Loucy (cell line): ENCODE measurements around the gene SYNJ2.

Experiments
- H2AFZ ChIP-seq: fragments of 200-600 bp; sonication (generic); 2 replicates; pipeline ENCODE4 v1.6.0; 2016; ENCODE audit warnings: antibody characterized with exemption, mild to moderate bottlenecking, low read length, moderate library complexity
- H3F3A ChIP-seq: fragments of 200-600 bp; 2 replicates; pipeline ENCODE4 v1.6.0; 2016; ENCODE audit warnings: antibody characterized with exemption, low read depth, mild to moderate bottlenecking
- H3K27me3 ChIP-seq: fragments of 200-600 bp; sonication (generic); 2 replicates; pipeline ENCODE4 v1.6.1; 2014; ENCODE audit warnings: low read length, mild to moderate bottlenecking; ENCODE audit not compliant: insufficient read depth, poor library complexity, severe bottlenecking
- H3K36me3 ChIP-seq: fragments of 200-600 bp; sonication (generic); 2 replicates; pipeline ENCODE4 v1.6.1; 2016; ENCODE audit warnings: low read length; ENCODE audit not compliant: insufficient read depth
- H3K4me1 ChIP-seq: fragments of 200-600 bp; sonication (generic); 2 replicates; pipeline ENCODE4 v1.5.1; 2014; ENCODE audit warnings: low read length, mild to moderate bottlenecking; ENCODE audit not compliant: insufficient read depth, poor library complexity, severe bottlenecking
- H3K4me2 ChIP-seq: fragments of 200-600 bp; sonication (generic); 2 replicates; pipeline ENCODE4 v1.6.0; 2014; ENCODE audit warnings: antibody characterized with exemption, low read length, low read depth, mild to moderate bottlenecking; ENCODE audit not compliant: poor library complexity, severe bottlenecking
- H3K4me3 ChIP-seq: fragments of 200-600 bp; sonication (generic); 2 replicates; pipeline ENCODE4 v1.5.1; 2014; ENCODE audit warnings: low read length, mild to moderate bottlenecking, mixed read lengths; ENCODE audit not compliant: poor library complexity, severe bottlenecking
- H3K79me2 ChIP-seq: fragments of 200-600 bp; sonication (generic); 2 replicates; pipeline ENCODE4 v1.6.1; 2014; ENCODE audit warnings: low read length; ENCODE audit not compliant: insufficient read depth
- H3K9ac ChIP-seq: fragments of 200-600 bp; sonication (generic); 2 replicates; pipeline ENCODE4 v1.6.0; 2014; ENCODE audit warnings: mild to moderate bottlenecking, low read depth, low read length, moderate library complexity; ENCODE audit not compliant: poor library complexity, severe bottlenecking
- H3K9me2 ChIP-seq: fragments of 200-600 bp; sonication (generic); replicated peaks from 2 replicates; pipeline ENCODE4 v1.6.1; 2016; ENCODE audit warnings: low read depth, low read length, mixed read lengths
- H3K9me3 ChIP-seq: fragments of 200-600 bp; sonication (generic); 2 replicates; pipeline ENCODE4 v1.6.1; 2014; ENCODE audit warnings: mild to moderate bottlenecking, antibody characterized with exemption, low read length, low read depth; ENCODE audit not compliant: insufficient read depth
- H4K20me1 ChIP-seq: fragments of 200-600 bp; sonication (generic); 2 replicates; pipeline ENCODE4 v1.6.0; 2014; ENCODE audit warnings: antibody characterized with exemption, low read length, mild to moderate bottlenecking; ENCODE audit not compliant: insufficient read depth, poor library complexity, severe bottlenecking
- EZH2phosphoT487 ChIP-seq: fragments of 200-600 bp; IDR thresholded peaks from 2 replicates; pipeline ENCODE4 v1.6.1; 2018; ENCODE audit warnings: antibody characterized with exemption, mild to moderate bottlenecking, moderate library complexity, borderline replicate concordance
- TF ChIP-seq, protein P1 (sequence below): fragments of 200-600 bp; sonication (generic); conservative IDR thresholded peaks from 2 replicates; pipeline ENCODE4 v1.5.1; 2014; ENCODE audit warnings: mild to moderate bottlenecking, antibody characterized with exemption, low read length

SYNJ2 gene

DNA sequence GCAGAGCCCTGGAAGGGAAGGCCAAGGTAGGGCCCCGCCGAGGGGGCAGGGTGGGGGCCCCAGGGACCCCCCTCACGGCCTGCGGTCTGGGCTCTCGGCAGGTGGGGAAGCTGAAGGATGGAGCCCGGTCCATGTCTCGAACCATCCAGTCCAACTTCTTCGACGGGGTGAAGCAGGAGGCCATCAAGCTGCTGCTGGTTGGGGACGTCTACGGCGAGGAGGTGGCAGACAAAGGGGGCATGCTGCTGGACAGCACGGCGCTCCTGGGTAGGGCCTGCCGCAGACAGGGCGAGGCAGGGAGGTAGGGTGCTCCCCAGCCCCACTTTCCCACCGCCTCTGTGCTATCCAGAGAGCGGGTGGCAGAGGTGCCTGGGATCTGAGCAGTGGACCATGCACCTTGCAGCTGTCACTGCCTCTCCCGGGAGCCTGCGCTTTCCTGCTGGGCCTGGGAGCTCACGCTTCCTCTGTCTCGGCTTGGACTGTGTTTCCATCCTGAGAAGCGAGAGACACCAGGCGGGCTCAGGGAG, 83.1 kb downstream of the SYNJ2 start:
- Histone ChIP-seq H3K9me2 (no peaks in the 10 kb centered on the region), H3K79me2 (no peaks in the 10 kb centered on the region), H3K4me1 (peaks cover 22% of the 10 kb centered on the region), H3K27me3 (no peaks in the 10 kb centered on the region), H2AFZ (no peak overlapping the region), H3K36me3 (peaks cover 17% of the 10 kb centered on the region; the same call in 1 of the 2 replicates), H3K4me3 (no peak overlapping the region), H3K9me3 (no peaks in the 10 kb centered on the region), H3K9ac (no peak overlapping the region), H3F3A (no peaks in the 10 kb centered on the region), H3K4me2 (no peak overlapping the region), H4K20me1 (no peaks in the 10 kb centered on the region)
- TF ChIP-seq, protein P1, sequence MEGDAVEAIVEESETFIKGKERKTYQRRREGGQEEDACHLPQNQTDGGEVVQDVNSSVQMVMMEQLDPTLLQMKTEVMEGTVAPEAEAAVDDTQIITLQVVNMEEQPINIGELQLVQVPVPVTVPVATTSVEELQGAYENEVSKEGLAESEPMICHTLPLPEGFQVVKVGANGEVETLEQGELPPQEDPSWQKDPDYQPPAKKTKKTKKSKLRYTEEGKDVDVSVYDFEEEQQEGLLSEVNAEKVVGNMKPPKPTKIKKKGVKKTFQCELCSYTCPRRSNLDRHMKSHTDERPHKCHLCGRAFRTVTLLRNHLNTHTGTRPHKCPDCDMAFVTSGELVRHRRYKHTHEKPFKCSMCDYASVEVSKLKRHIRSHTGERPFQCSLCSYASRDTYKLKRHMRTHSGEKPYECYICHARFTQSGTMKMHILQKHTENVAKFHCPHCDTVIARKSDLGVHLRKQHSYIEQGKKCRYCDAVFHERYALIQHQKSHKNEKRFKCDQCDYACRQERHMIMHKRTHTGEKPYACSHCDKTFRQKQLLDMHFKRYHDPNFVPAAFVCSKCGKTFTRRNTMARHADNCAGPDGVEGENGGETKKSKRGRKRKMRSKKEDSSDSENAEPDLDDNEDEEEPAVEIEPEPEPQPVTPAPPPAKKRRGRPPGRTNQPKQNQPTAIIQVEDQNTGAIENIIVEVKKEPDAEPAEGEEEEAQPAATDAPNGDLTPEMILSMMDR, result no peak
- TF ChIP-seq EZH2phosphoT487, result no peak

DNA sequence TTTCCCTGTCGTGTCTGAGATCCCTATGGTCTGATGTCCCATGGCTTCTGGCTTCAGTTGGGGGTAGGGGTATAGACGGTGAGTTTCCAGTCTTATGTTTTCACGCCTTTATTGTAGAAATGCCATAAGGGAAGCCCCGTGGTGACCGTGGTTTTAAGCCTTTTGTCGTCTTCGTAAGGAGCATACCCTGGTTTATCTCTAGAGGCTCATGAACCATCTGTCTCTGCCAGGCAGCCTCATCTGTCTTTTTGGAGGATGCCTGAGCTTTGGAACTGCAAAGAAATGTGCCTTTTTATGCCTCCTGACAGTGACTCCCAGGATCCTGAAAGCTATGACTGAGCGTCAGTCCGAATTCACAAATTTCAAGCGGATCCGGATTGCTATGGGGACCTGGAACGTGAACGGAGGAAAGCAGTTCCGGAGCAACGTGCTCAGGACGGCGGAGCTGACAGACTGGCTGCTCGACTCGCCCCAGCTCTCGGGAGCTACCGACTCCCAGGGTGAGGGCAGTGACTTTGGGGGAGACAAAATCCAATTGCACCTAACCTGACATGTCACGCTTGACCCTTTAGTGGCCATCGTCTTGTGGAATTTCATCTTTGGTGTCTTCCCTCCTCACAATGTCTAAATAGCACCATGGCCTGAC, 84.6 kb downstream of the SYNJ2 start:
- Histone ChIP-seq H3K27me3 (no peaks in the 10 kb centered on the region), H3K9me2 (no peaks in the 10 kb centered on the region), H3K9me3 (no peaks in the 10 kb centered on the region), H4K20me1 (no peaks in the 10 kb centered on the region), H3K4me3 (no peak overlapping the region), H3K79me2 (no peaks in the 10 kb centered on the region), H2AFZ (no peak overlapping the region), H3K4me1 (peaks cover 10% of the 10 kb centered on the region), H3K4me2 (no peak overlapping the region), H3F3A (no peaks in the 10 kb centered on the region), H3K9ac (no peak overlapping the region), H3K36me3 (peaks cover 17% of the 10 kb centered on the region; the same call in 1 of the 2 replicates)
- TF ChIP-seq, protein P1, result no peak

GRCh38 chr6:158067436-158068015, 85.9 kb downstream of the SYNJ2 start:
- no peak overlapping the region for H2AFZ ChIP-seq
- H3K9ac ChIP-seq, result no peak overlapping the region
- H3K9me2 ChIP-seq, result no peaks in the 10 kb centered on the region
- peaks cover 17% of the 10 kb centered on the region; the same call in 1 of the 2 replicates for H3K36me3 ChIP-seq
- H3K9me3 ChIP-seq, result no peaks in the 10 kb centered on the region
- peaks cover 20% of the 10 kb centered on the region for H3K4me1 ChIP-seq
- no peaks in the 10 kb centered on the region for H3F3A ChIP-seq
- TF ChIP-seq, protein P1, result no peak
- no peak for TF ChIP-seq EZH2phosphoT487
- no peaks in the 10 kb centered on the region for H4K20me1 ChIP-seq
- H3K79me2 ChIP-seq, result no peaks in the 10 kb centered on the region
- H3K27me3 ChIP-seq, result no peaks in the 10 kb centered on the region
- H3K4me3 ChIP-seq, result no peak overlapping the region
- no peak overlapping the region for H3K4me2 ChIP-seq
